OCI-LY7 (cell line): ENCODE measurements around the gene GPATCH8.

Experiments used
- CTCF ChIP-seq: fragments of 200-600 bp; sonication (generic); conservative IDR thresholded peaks from 2 replicates; pipeline ENCODE4 v1.5.1; 2014; ENCODE audit warnings: mild to moderate bottlenecking, antibody characterized with exemption, low read length, moderate library complexity, mixed read lengths
- EZH2phosphoT487 ChIP-seq: fragments of 200-600 bp; sonication (generic); IDR thresholded peaks from 2 replicates; pipeline ENCODE4 v1.6.1; 2018; ENCODE audit warnings: low read depth, borderline replicate concordance, mild to moderate bottlenecking, mixed run types, antibody characterized with exemption, low read length, moderate library complexity, mixed read lengths

GRCh38 chr17:44529864-44530263, 26.7 kb upstream of the GPATCH8 start:
- TF ChIP-seq CTCF, result no peak
- no peak for TF ChIP-seq EZH2phosphoT487
